ENCODE data around the gene GNLY. TPM values are rescaled to one million over a fixed set of nuclear protein-coding genes. Genes with fewer than 3 reads are reported as not detected.
"Not testable (repeated sequence)": the region's sequence is repeated elsewhere in the genome, so short reads cannot be mapped to it uniquely, and the experiment has no call there.

GNLY gene
- total RNA-seq, 1 donor from 2014 or later: not detected

GRCh38 chr2:85711578-85712060 lies 17.5 kb downstream of the GNLY start:
- no peak overlapping the region for H3K27ac Mint-ChIP-seq (ENCODE audit: unreplicated experiment)
- TF ChIP-seq, protein P1, sequence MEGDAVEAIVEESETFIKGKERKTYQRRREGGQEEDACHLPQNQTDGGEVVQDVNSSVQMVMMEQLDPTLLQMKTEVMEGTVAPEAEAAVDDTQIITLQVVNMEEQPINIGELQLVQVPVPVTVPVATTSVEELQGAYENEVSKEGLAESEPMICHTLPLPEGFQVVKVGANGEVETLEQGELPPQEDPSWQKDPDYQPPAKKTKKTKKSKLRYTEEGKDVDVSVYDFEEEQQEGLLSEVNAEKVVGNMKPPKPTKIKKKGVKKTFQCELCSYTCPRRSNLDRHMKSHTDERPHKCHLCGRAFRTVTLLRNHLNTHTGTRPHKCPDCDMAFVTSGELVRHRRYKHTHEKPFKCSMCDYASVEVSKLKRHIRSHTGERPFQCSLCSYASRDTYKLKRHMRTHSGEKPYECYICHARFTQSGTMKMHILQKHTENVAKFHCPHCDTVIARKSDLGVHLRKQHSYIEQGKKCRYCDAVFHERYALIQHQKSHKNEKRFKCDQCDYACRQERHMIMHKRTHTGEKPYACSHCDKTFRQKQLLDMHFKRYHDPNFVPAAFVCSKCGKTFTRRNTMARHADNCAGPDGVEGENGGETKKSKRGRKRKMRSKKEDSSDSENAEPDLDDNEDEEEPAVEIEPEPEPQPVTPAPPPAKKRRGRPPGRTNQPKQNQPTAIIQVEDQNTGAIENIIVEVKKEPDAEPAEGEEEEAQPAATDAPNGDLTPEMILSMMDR (IDR thresholded peaks at IDR 0.05): no peak
- H3K4me1 Mint-ChIP-seq (ENCODE audit: low read depth): peaks cover 13% of the 10 kb centered on the region
- DNase-seq (ENCODE audit: low spot score): no peak
- peaks cover 20% of the 10 kb centered on the region for H3K27me3 Mint-ChIP-seq (ENCODE audit: low read depth)
- no peaks in the 10 kb centered on the region for H3K36me3 Mint-ChIP-seq (ENCODE audit: low read depth)
- H3K4me3 Mint-ChIP-seq (ENCODE audit: unreplicated experiment): no peak overlapping the region
- no peaks in the 10 kb centered on the region for H3K9me3 Mint-ChIP-seq (ENCODE audit: low read depth)

- TF ChIP-seq, protein P1 (IDR thresholded peaks at IDR 0.05): no peak
- H3K27me3 Mint-ChIP-seq (ENCODE audit: low read depth): peaks cover 23% of the 10 kb centered on the region
- H3K27ac Mint-ChIP-seq (ENCODE audit: unreplicated experiment): no peak overlapping the region
- no peaks in the 10 kb centered on the region for H3K36me3 Mint-ChIP-seq (ENCODE audit: low read depth)
- peaks cover 9% of the 10 kb centered on the region for H3K4me1 Mint-ChIP-seq (ENCODE audit: low read depth)
- H3K4me3 Mint-ChIP-seq (ENCODE audit: unreplicated experiment): no peak overlapping the region
- DNase-seq (ENCODE audit: low spot score): no peak
- H3K9me3 Mint-ChIP-seq (ENCODE audit: low read depth): no peaks in the 10 kb centered on the region
These were observed 18.2 kb downstream of the GNLY start for GRCh38 chr2:85712336-85712735.

DNA sequence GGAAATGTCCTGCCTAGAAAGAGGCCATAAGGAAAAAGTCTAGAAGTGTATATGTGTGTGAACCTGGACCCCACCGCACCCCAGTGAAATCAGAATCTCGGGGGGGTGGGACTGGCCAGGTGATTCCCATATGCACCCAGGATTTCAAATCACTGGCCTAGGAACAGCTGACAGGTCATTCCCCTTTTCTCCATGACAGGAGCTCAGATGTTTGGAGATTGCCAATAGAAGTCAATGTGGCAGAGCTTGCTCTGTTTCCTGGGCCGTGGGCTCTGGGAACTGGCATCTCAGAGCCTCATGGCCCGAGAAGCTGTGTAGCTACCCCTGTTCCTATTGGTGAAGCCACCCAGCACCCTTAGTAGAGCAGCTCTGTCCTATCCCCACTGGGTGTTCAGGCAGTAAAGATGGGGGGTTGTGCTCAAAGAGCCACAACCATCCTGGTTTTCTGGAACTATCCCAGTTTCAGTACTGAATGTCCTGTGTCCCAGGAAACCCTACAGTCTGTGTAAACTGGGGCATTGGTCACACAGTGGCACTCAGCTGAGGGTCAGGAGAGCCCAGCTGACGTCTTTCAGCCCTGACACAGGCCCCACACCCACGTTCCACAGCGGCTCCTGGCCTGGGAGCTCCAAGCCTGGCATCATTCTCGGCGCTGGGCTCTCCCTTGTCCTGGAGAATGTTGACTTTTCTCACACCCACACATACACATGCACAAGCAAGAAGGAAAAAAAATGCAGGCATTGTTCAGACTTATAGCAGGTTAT lies 18.9 kb downstream of the GNLY start:
- H3K27ac Mint-ChIP-seq (ENCODE audit: unreplicated experiment): peak overlapping the region; percentile 56
- no peak for DNase-seq (ENCODE audit: low spot score)
- TF ChIP-seq, protein P1 (IDR thresholded peaks at IDR 0.05): no peak
- peaks cover 9% of the 10 kb centered on the region for H3K4me1 Mint-ChIP-seq (ENCODE audit: low read depth)
- H3K4me3 Mint-ChIP-seq (ENCODE audit: unreplicated experiment): no peak overlapping the region
- no peaks in the 10 kb centered on the region for H3K9me3 Mint-ChIP-seq (ENCODE audit: low read depth)
- H3K36me3 Mint-ChIP-seq (ENCODE audit: low read depth): no peaks in the 10 kb centered on the region
- H3K27me3 Mint-ChIP-seq (ENCODE audit: low read depth): peaks cover 29% of the 10 kb centered on the region

GRCh38 chr2:85713836-85714235 lies 19.7 kb downstream of the GNLY start:
- Mint-ChIP-seq H3K27ac (ENCODE audit: unreplicated experiment) (no peak overlapping the region), H3K27me3 (ENCODE audit: low read depth) (peaks cover 33% of the 10 kb centered on the region), H3K36me3 (ENCODE audit: low read depth) (no peaks in the 10 kb centered on the region), H3K4me1 (ENCODE audit: low read depth) (peaks cover 9% of the 10 kb centered on the region), H3K4me3 (ENCODE audit: unreplicated experiment) (no peak overlapping the region), H3K9me3 (ENCODE audit: low read depth) (no peaks in the 10 kb centered on the region)
- no peak for DNase-seq (ENCODE audit: low spot score)
- TF ChIP-seq, protein P1 (IDR thresholded peaks at IDR 0.05): no peak

DNA sequence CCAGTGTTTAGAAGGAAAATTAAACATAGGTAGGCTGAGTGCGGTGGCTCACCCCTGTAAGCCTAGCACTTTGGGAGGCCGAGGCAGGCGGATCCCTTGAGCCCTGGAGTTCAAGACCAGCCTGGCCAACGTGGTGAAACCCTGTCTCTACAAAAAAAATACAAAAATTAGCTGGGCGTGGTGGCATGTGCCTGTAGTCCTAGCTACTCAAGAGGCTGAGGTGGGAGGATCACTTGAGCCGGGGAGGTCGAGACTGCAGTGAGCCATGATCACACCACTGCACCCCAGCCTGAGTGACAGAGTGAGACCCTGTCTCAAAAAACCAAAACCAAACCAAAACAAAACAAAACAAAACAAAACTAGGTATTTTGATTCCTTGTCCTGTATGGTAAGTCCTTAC lies 20.3 kb downstream of the GNLY start:
- DNase-seq (ENCODE audit: low spot score); H3K4me3 Mint-ChIP-seq (ENCODE audit: unreplicated experiment); H3K27ac Mint-ChIP-seq (ENCODE audit: unreplicated experiment); H3K9me3 Mint-ChIP-seq (ENCODE audit: low read depth); H3K4me1 Mint-ChIP-seq (ENCODE audit: low read depth); H3K36me3 Mint-ChIP-seq (ENCODE audit: low read depth): not testable (repeated sequence)
- H3K27me3 Mint-ChIP-seq (ENCODE audit: low read depth): peaks cover 36% of the 10 kb centered on the region

DNA sequence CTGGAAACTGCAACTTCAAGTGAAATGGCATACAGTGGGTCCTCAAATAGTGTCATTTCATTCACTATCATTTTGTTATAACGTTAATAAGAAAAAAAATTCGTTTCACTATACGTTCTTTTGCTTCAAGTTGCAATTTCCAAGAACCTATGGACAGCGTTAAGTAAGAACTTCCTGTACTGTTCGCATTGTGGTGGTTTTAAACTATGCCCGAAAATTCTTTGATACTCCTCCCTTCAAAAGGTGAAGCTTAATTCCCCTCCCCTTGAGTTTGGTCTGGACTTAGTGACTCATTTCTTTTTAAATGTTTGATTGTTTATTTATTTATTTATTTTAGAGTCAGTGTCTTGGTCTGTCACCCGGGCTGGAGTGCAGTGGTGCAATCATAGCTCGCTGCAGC lies 20.7 kb downstream of the GNLY start:
- Mint-ChIP-seq H3K4me3 (ENCODE audit: unreplicated experiment) (no peak overlapping the region), H3K4me1 (ENCODE audit: low read depth) (peaks cover 9% of the 10 kb centered on the region), H3K27me3 (ENCODE audit: low read depth) (peaks cover 33% of the 10 kb centered on the region), H3K27ac (ENCODE audit: unreplicated experiment) (no peak overlapping the region), H3K9me3 (ENCODE audit: low read depth) (no peaks in the 10 kb centered on the region), H3K36me3 (ENCODE audit: low read depth) (no peaks in the 10 kb centered on the region)
- no peak for DNase-seq (ENCODE audit: low spot score)
- TF ChIP-seq, protein P1 (IDR thresholded peaks at IDR 0.05): no peak

Data from chondrocyte (in vitro differentiated cells).